ENCODE measurements around the gene CCDC154.

DNA sequence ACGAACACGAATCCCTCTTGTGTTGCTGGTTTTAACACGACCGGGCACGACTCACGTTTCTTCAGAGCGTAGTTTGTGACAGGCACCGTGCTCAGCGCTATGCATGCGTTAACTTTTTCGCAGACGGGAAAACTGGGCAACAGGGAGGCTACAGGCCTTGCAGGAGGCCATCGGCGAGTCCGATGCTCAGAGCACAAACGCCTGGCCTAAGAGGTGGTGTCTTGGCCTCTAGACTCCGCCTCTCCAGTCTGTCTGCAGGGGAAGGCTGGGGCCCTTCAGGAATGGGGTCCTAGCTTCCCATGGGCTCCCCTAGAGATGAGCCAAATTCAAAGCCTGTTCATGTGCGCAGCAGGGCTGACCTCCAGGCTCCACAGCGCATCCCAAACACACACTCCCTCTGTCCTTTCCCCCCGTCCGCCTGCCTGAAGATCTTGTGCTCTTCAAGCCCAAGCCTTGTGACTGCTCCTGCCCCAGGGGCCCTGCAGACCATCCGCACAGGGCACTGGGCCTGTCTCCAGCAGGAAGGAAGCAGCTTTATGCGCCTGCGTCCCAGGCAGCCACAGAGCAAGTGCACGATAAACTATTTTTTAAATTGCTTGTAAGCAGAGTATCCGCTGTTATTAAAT is 27.3 kb upstream of the CCDC154 start:
- TF ChIP-seq EZH2 (IDR thresholded peaks at IDR 0.05; ENCODE audit: insufficient read depth, poor library complexity, severe bottlenecking) (no peak), EZH2phosphoT487 (IDR thresholded peaks at IDR 0.05; ENCODE audit: insufficient read depth, low read depth) (no peak)
